HG03108 (cell line): ENCODE measurements around the gene NFATC2.

ENCODE experiments used
- ATAC-seq: cut with Tn5 transposase; IDR thresholded peaks from one replicate; pipeline ENCODE4 v1.9.1; 2021; ENCODE audit warnings: moderate library complexity; ENCODE audit not compliant: unreplicated experiment

The NFATC2 gene

DNA sequence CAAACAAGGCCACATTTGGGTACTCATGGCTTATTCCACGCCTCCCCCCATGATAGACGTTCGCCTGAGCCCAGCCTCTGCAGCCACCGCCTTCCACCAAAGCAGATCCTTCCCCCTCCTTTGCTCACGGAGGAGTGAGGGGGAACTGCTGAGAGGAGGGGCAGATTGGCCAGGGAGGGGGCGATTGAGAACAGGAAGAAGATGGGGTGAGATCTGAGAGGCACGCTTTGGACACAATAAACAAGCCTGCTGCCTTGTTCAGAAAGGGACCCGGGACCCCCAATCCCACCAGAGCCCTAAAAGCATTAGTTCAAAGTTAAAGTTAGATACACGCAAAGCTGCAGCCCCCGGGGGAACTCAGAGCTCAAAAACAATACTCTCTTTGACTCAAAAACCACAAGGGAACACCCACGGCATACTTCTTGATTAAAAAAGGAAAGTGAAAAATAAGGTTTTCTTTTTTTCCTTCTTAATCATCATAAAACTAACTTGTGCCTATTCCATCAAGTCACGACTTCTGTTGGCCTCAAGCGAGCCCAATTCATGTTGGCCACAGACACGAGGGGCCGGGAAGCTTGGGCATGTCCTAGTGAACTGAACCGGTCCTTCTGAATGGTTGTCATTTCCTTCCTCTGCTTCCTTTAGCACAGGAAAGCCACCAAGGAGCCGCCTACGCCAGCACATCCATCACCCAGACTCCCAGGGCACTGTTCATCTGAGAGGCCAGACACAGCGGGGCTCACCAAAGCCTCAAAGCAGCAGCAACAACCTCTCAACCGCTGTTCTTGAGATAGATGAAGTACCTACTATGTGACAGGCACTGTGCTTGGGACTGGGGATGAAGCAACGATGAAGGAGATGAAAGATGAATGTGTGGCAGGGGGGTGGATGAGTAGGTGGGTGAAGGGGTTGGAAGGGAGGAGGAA, 44.7 kb downstream of the NFATC2 start:
- ATAC-seq, result no peak

DNA sequence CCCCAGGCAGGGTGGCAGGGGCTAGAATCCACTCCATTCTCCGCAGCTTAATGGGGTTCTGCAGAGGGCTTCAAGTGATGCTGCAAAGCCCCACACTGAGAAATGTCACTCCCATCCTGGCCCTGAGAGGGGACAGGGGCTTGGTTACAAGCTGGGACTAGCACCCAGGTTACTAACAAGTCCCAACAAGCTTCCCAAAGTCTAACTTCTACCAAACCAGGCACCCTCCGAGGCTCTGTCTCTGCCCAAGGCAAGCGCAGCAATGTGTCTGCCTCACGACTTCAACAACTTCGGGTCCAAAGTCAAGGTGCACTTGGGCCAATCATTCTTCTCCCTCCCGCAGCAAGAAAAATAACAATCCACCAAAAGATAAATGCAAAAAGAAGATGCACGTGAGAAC, 45.6 kb downstream of the NFATC2 start:
- ATAC-seq, result no peak

DNA sequence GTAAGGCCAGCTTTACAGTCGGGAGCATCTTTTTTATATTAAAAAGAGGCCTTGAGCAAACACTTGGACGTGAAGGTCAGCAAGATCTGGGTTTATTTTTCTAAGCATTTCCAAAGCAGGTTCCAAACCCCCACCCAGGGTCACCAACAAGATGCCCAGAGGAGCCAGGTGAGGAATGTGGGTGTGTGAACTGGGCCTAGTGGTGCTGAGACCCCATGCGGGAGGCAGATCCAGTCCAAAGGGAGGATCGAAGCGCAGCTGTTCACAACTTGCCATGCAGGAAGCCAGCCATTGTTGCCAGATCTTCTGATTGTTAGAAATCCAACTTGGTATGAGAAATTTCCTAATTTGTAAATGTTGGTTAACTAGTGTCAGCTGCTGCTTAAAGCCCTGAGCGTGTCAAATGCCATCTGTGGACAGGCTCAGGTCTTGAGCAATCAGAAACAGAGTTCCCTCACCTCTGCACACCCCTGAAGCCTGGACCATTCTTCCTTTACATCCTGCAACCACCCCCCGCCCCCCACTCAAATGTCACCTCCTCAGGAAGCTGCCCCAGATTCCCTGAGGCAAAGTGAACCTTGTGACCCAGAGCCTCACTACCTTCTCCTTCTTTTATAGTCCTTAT, 46.5 kb downstream of the NFATC2 start:
- no peak for ATAC-seq

DNA sequence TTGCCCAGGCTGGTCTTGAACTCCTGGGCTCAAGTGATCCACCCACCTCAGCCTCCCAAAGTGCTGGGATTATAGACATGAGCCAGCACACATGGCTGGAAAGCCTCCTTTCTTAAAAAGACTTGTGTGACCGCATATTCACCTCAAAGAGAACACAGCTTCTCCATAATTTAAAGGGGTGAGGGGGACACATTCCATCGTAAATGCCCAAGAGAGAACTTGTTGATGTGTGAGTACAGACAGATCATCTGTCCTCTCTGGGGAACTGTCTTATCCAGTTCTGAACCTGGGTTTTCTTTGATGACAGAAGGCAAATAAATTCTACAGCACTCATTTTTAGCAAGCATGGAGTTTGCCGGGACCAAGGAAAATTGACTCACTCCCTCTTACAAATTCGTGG, 47.2 kb downstream of the NFATC2 start:
- ATAC-seq, result no peak

DNA sequence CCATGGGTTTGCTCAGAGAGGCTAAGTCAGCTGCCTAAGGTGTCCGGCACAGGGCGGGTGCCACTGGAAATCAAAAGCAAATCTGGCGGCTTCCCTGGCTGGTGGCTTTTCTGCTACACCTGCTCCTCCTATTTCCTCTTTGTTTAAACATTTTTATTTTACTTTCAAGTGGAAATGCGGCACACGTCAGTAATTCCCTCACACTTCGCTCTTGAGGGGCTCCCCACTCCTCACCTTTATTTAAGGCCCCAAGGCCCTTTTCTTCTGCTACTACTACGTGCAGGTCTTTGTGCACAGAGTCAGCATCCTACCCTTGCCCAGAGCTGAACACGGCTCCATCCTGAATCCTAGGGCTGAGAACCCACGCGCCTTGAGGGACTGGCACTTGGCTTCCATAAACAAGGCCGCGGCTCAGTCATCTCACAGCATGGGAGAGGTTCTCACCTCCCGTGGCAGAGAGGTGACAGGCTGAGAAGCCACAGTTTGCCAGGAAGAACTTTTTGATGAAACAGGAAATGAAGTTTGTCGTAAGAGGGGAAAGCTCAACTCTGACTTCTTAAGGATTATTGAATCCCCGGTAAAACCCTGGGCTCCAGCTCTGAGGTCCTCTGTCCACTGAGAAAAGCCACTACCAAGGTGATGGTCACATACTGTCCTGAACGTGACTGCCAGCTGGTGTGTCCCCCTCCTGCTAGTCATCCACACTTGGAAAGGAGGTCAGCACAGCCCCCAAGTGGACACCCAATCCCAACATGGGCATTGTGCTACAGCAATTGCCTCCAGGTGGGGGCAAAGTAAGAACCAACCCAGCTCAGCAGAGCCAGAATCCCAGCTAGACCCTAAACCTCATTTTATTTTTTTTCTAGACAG, 48.0 kb downstream of the NFATC2 start:
- ATAC-seq, result no peak

DNA sequence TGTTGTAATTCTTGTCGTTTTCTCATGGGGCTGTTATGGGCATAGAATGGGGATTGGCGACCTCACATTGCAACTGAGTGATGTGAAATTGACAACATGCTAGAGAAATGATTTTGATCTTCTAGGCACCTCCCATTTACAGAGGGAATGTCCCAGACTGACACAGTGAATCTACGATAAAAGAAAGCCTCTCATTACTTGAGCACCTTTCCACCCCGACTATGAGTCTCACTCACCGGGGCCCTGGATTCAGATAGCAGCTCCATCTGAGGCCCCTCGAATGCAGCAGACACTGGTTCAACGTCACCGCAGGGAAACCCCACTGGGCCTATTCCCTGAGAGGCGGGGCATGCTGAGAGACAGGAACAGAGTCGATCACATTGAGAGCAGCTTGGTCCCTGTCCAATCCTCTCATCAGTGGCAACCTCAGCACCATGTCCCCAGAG, 49.1 kb downstream of the NFATC2 start:
- no peak for ATAC-seq

DNA sequence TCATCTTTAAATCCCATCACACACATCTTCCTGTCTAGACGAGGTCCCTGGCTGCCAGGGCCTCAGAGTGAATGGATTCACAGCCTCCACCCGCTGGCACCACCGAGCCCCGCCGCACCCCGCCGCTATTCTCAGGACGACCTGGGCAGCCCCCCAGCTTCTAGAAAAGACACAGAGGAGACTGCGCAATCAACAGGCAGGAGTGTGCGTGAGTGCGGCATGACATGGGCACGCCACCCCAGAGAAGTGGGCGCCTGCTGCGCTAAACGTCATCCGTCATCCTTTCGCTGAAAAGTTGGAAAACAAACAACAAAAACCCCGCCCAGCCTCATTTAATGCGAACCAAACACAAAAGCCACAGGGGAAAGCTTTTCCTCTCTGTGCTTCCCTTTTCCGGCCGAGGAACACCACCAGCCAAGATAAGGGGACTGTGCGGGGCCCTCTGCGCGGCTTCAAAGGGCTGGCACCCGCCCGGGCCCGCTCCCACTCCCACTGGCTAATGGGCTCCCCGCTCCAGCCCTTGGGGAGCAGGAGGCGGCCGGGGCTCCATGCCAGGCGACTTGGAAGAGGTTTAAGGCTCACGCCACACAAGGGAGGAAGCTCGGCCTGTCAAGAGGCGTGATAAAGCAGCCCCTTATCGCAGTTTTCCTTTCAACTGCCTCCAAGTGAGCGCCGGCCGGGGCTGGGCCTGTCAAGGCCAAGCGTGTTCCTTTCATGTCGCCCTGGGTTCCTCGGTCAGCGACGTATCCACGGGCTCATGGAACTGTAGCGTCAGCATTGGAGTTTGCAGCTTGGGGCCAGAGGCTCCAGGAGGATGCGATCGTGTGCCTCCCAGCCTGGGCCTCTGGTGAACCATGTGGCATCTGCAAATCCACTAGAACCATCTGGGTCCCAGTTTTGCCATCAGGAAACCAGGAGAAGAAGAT, 50.1 kb downstream of the NFATC2 start:
- ATAC-seq, result no peak

DNA sequence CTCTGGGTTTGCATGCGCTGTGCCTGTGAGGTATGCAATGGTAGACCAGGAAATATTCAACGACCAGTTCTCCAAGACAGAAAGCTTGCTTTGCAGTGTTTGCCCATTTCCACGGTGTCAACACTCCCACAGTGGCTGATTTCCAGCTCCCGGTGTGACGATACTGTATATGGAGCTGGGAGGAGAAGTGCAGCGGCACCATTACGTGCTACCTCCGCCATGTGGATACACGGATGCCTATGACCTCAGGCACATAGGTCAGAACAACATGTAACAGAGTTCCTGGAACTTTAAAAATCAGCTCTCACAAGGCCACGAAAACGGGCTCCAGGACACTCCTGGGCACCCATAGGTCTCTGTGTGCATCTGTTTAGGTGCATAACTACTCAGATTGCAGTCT, 51.1 kb downstream of the NFATC2 start:
- ATAC-seq, result no peak

DNA sequence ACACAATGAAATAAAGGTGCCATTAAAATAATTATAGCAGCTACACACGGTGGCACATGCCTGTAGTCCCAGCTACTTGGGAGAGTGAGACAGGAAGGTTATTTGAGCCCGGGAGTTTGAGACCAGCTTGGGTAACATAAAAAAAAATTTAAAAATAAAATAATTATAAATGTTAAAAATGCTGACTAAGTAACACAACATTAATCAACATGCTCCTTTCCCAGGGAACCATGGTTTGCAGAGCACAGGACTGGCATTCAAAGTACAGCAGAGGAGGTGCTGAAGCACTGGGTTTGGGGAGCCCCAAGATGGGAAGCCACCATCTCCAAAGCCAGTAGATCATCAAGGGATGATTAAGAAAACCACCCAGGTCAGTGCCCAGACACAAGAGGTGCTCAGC, 51.9 kb downstream of the NFATC2 start:
- no peak for ATAC-seq

DNA sequence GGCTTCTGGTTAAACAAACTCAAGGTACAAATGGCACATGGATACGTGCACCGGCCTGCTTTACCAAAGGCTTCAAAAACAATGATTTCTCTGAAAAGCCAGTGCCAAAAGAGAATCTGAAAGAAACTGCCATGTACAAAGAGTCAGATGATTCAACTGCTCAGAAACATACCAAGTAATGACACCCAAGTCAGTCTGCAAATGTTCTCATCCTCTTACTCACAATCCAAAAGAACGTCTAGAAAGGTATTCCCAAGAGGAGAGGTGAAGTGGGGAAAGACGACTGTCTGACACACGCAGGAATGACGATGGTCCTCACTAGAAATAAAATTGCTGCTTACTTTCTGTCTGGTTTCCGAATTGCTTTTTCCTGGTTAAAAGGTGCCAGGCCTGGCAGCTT, 52.9 kb downstream of the NFATC2 start:
- no peak for ATAC-seq

DNA sequence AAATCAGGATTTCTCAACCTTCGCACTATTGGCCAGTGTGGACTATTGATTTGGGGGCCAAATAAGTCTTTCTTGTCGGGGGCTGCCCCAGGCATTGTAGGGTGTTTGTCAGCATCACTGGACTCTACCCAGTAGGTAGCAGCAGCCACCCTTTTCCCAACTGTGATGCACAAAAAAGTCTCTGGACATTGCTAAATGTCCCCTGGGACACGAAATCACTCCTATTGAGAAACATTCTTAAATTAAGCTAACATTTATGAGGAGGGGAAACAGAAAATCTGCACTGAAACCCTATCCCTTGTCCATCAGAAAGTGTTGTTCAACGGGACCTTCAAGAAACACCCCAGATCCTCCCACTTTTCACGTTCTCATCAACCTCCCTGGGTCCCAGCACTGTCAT, 54.2 kb downstream of the NFATC2 start:
- ATAC-seq, result no peak

DNA sequence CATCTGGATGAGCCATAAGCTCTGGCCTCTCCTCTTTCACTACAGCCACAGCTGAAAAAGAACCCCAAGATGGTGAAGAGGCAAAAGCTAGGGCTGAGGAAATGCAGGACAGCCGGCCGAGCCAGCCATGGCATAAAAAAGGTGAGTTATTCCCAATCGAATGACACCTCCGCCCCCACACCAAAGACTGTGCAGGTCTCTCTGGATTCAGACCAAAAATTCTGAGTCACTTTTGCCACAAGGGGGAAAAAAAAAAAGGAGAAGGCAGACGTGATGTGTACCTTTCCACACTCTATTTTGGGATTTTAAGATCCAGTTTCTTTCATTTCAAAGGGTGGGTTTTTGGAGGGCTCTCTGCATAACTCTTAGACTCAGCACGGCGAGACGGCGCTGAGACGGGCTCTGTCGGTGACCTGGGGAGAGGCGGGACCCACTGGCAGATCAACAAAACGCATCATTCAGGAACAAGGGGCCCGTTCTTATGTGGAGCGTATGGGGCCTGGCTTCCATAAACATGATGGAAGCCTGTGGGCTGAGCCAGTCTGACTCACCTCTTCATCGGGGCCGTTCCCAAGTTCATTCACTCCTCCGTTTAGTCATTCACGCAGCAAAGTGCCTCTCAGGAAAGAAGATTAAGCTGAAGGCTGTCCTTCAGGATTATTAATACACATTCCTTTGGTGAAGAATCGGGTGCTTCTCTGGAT, 54.8 kb downstream of the NFATC2 start:
- ATAC-seq, result no peak

DNA sequence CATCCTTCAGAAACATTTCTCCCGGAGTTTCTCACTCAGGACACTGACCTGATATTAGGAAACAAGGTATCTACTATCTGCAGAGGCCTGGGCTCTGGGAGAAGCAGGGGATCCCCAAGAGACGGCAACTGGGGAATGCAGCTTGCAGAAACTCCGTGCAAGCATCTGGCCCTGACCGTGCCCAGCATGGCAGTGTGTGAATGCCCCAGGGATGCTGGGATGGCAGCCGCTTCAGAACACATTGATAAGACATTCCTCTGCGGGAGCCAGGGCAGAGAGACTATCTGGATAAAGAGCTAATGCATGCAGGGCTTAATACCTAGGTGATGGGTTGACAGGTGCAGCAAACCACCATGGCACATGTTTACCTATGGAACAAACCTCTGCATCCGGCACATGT, 55.4 kb downstream of the NFATC2 start:
- ATAC-seq, result no peak

DNA sequence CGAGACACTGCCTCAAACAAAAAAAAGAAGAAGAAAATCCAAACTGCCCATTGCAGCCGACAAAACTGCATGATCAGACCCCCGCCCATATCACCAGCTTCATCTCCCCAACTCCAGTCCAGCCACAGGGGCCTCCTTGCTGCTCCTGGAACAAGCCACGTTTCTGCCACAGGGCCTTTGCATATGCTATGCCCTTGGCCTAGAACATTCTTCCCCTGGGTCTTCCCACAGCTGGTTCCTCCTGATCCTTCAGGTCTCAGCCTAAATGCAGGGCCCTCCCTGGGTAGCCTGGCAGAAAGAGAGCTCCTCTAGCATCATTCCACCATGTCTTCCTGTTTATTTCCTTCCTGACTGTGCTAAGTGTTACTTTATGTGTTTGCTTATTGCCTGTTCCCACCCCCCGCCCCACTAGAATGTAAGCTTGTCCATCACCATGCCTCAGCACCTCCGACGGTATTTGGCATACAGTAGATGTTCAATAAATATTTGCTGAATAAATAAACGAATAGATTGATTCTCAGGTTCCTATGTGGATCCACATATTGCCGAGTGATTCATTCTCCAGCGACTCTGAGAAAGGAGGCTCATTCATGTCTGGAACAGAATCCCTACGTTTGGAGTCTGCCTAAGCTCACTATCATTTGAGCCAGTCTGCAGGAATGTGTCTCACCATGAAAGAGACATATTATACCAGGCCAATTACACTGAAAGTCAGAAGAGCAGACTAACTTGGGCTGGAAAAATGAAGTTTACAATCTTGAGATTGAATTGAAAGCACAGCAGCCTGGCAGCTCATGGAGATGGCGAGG, 56.1 kb downstream of the NFATC2 start:
- ATAC-seq, result no peak

DNA sequence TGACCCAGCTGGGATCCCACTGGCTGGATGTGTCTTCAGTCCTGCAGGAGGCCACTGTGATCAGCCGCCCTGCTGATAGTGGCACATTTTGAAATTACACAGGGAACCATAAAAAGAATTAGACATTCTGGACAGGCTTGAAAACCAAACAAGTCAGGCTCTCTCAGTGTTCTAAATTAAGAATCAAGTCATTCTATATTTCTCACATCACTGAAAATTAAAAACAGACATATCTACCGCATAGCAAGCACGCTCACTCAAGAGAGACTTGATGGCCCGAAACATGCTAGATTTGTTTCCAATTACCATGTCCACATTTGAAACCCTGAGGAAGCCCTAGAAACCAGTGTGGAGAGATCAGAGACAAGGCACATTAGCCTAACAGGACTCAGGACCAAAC, 57.7 kb downstream of the NFATC2 start:
- no peak for ATAC-seq

DNA sequence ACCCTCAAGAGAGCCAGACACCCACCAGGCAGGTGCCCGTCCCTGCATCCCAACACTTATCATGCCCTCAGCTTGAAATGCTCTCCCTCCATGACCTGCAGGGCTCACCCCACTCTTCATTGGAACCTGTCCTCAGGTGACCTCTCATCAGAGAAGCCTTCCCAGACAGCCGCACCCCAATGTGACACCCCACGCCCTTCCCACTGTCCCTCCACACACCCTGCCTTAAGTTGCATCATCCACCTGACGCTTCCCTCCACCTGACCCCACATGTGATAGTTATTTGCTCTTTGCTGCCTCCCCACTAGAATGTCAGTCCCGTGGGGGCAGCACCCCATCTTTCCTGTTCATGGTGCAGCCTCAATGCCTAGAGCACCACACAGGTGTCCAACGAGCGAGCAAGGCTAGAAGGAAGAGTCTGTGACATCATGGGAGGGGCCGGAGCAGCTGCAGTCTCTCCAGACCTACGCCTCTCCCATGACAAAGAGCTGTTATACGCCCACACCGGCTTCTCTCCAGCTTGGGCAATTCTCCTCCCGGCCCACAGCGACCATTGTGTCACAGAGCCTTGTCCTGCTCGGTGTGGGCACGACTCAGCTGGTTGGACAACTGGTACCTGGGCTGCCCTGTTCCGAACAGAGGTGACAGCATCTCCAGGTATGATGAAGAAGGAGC, 58.2 kb downstream of the NFATC2 start:
- ATAC-seq, result no peak

DNA sequence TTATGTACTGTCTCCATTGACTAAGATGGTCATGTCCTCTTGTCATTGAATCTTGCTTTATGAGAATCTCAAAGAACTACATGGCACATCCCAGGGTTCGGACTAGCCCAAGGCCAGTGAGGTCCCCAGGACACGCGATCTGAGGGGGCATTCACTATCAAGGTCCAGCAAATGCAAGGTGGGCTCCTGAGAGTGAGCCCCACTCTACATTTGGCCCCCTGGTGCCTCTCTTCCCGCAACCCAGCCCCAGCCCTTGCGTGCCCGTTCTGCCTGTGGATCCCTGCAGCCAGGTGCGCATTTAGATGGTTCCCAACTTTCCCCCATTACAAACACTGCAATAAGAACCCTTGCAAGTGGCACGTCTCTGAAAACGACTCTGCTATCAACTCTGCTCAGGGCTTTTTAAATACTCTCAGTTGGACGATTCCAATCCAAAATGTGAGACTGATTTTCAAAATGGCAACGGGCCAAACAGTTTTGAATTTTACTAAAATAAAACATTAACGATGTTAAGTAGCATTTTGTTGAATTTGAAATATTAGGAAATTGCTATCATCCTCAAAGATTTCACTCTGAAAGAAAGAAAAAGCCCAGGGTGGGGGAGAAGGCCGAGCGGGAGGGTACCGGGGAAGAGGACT, 59.6 kb downstream of the NFATC2 start:
- ATAC-seq, result no peak

DNA sequence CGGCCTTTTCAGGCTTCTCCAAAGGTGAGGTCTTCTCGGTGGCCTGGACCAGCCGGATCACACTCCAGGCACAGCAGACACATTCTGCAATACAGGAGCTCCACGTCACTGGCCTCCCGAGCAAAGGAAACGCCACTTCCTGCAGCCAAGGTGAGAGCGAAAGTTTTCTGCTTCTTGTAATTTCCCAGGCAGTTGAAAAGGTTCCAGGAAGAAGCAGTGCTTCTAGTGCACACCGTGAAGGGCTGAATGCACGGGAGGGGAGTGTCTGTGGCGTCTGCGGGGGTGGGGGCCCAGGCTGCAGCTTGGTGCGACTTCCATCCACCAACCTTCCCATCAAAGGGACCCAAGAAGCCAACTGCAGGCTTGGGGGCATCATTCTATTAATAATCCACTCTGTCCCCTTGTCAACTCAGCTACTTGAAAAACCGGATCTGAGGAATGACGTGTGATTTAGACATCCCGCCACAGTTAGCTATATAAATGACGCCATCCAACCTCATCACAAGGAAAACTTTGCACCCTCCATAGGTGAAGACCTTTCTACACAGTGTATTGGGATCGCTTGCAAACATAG, 61.1 kb downstream of the NFATC2 start:
- ATAC-seq, result no peak
